HFFc6 (cell line): Measurements from ENCODE around the gene RIBC2. TPM values are rescaled to one million over a fixed set of nuclear protein-coding genes. Genes with fewer than 3 reads are reported as not detected.

Experiments used
- DNase-seq: peaks from one replicate; pipeline ENCODE4 v3.0.0-alpha.2; 2018
- H3K27ac Mint-ChIP-seq: 2 replicates; pipeline ENCODE4 v1.8.0; 2020; ENCODE audit warnings: mild to moderate bottlenecking, mixed read lengths
- H3K27me3 Mint-ChIP-seq: 2 replicates; pipeline ENCODE4 v1.8.0; 2021; ENCODE audit warnings: mild to moderate bottlenecking, moderate library complexity, mixed read lengths; ENCODE audit not compliant: insufficient read depth
- H3K36me3 Mint-ChIP-seq: 2 replicates; pipeline ENCODE4 v1.8.0; 2021; ENCODE audit warnings: low read depth, mixed read lengths
- H3K4me1 Mint-ChIP-seq: 2 replicates; pipeline ENCODE4 v1.8.0; 2020; ENCODE audit warnings: low read depth, mixed read lengths
- H3K4me3 Mint-ChIP-seq: 2 replicates; pipeline ENCODE4 v1.8.0; 2020; ENCODE audit warnings: mild to moderate bottlenecking, moderate library complexity, mixed read lengths
- H3K9me3 Mint-ChIP-seq: 2 replicates; pipeline ENCODE4 v1.8.0; 2020; ENCODE audit warnings: mild to moderate bottlenecking, mixed read lengths
- total RNA-seq, 6 experiments: library from RNA; stranded (reverse); fragmentation: NEBNext Ultra II Directional; extraction: Animal tissue kit (Norgen Biotek cat#: 25700); gene quantifications; 2 replicates in 1 of 6; 3 replicates in 5 of 6; pipeline ENCODE4 v1.2.3, GENCODE V29; 2021
- TF ChIP-seq, protein P1 (sequence below): fragments of 200-600 bp; sonication (generic); IDR thresholded peaks from 2 replicates; pipeline ENCODE4 v1.5.0; 2021; ENCODE audit warnings: antibody characterized with exemption, mild to moderate bottlenecking

RIBC2 gene
- total RNA-seq, 6 experiments from 2014 or later = 1.0 to 3.7 (median 2.4) TPM

- H3K36me3 Mint-ChIP-seq = no peaks in the 10 kb centered on the region
- H3K27me3 Mint-ChIP-seq = no peaks in the 10 kb centered on the region
Observed at GRCh38 chr22:45454275-45454674, 40.8 kb downstream of the RIBC2 start.

GRCh38 chr22:45455212-45455611 is 41.7 kb downstream of the RIBC2 start:
- Mint-ChIP-seq H3K36me3 (no peaks in the 10 kb centered on the region), H3K27me3 (no peaks in the 10 kb centered on the region), H3K4me3 (peak overlapping the region; percentile 66), H3K4me1 (peaks cover 65% of the 10 kb centered on the region), H3K9me3 (no peaks in the 10 kb centered on the region), H3K27ac (peak overlapping the region; percentile 83)
- TF ChIP-seq, protein P1, sequence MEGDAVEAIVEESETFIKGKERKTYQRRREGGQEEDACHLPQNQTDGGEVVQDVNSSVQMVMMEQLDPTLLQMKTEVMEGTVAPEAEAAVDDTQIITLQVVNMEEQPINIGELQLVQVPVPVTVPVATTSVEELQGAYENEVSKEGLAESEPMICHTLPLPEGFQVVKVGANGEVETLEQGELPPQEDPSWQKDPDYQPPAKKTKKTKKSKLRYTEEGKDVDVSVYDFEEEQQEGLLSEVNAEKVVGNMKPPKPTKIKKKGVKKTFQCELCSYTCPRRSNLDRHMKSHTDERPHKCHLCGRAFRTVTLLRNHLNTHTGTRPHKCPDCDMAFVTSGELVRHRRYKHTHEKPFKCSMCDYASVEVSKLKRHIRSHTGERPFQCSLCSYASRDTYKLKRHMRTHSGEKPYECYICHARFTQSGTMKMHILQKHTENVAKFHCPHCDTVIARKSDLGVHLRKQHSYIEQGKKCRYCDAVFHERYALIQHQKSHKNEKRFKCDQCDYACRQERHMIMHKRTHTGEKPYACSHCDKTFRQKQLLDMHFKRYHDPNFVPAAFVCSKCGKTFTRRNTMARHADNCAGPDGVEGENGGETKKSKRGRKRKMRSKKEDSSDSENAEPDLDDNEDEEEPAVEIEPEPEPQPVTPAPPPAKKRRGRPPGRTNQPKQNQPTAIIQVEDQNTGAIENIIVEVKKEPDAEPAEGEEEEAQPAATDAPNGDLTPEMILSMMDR = no peak
- DNase-seq = peak; percentile 65

More at GRCh38 chr22:45454275-45454674, 40.8 kb downstream of the RIBC2 start:
- Mint-ChIP-seq H3K4me3 (peak overlapping the region; percentile 66), H3K27ac (peak overlapping the region; percentile 83), H3K9me3 (no peaks in the 10 kb centered on the region), H3K4me1 (peaks cover 66% of the 10 kb centered on the region)
- TF ChIP-seq, protein P1 = no peak
- peak; percentile 60 for DNase-seq

GRCh38 chr22:45455621-45456020 is 42.1 kb downstream of the RIBC2 start:
- H3K4me1 Mint-ChIP-seq = peaks cover 63% of the 10 kb centered on the region
- DNase-seq = no peak
- TF ChIP-seq, protein P1 = no peak
- peak overlapping the region; percentile 24; the same call in 1 of the 2 replicates for H3K4me3 Mint-ChIP-seq
- no peaks in the 10 kb centered on the region for H3K36me3 Mint-ChIP-seq
- no peaks in the 10 kb centered on the region for H3K9me3 Mint-ChIP-seq
- H3K27ac Mint-ChIP-seq = peak overlapping the region; percentile 83
- no peaks in the 10 kb centered on the region for H3K27me3 Mint-ChIP-seq

DNA sequence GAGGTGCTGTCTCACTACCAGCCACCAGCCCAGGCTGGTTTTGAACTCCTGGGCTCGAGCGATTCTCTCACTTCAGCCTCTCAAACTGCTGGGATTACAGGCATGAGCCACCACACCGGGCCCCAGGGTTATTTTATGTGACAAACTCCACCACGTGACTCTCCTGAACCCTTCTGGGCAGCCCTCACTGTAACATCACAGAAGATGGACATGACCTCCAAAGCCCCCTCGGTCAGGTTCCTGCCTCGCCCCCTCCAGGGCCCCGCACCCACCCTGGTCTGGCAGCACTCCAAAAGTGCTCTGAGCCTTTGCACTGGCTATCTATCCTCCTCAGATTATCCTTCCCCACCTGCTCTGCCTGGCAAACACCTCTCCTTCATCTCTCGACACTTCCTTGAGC is 43.3 kb downstream of the RIBC2 start:
- Mint-ChIP-seq H3K27ac (no peak overlapping the region), H3K4me1 (peaks cover 55% of the 10 kb centered on the region), H3K36me3 (no peaks in the 10 kb centered on the region), H3K27me3 (no peaks in the 10 kb centered on the region), H3K4me3 (no peak overlapping the region), H3K9me3 (no peaks in the 10 kb centered on the region)
- TF ChIP-seq, protein P1 = no peak
- DNase-seq = no peak

DNA sequence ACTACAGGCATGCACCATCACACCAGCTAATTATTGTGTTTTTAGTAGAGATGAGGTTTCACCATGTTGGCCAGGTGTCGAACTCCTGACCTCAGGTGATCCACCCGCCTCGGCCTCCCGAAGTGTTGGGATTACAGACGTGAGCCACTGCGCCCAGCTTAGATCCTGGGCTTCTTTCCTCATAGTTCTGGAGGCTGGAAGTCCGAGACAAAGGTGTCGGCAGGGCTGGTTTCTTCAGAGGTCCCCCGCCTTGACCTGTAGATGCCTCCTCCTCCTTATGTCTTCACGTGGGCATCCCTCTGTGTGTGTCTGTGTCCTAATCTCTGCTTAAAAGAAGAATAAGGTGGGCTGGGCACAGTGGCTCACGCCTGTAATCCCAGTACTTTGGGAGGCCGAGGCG is 45.0 kb downstream of the RIBC2 start:
- no peak for DNase-seq
- Mint-ChIP-seq H3K27me3 (no peaks in the 10 kb centered on the region), H3K27ac (no peak overlapping the region), H3K36me3 (no peaks in the 10 kb centered on the region; the same call in 1 of the 2 replicates), H3K4me1 (peaks cover 41% of the 10 kb centered on the region), H3K9me3 (peaks cover 5% of the 10 kb centered on the region), H3K4me3 (no peak overlapping the region)
- TF ChIP-seq, protein P1 = no peak

DNA sequence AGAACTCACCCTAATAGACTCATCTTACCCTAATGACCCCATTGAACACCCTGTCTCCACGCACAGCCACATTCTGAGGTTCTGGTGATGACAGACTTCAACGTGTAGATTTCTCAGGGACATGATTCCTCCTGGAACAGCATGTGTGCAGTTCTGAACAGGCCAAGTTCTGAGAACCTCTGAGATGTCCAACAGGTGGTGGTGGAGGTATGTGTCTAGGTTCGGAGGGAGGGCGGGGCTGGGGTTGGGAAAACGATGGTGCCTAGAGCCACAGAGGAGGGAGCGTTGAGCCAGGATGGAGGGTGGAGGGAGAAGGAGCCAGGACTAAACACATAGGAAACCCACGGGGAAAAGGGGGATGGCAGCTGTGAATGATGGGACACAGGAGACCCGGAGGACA is 45.7 kb downstream of the RIBC2 start:
- TF ChIP-seq, protein P1 = no peak
- Mint-ChIP-seq H3K27me3 (no peaks in the 10 kb centered on the region), H3K27ac (no peak overlapping the region; the same call in 1 of the 2 replicates), H3K9me3 (peaks cover 10% of the 10 kb centered on the region), H3K36me3 (peaks cover 5% of the 10 kb centered on the region), H3K4me1 (peaks cover 34% of the 10 kb centered on the region), H3K4me3 (no peak overlapping the region)
- no peak for DNase-seq
